IMR-90 (cell line): Measurements from ENCODE around the gene PNMA1. TPM values are rescaled to one million over a fixed set of nuclear protein-coding genes. Genes with fewer than 3 reads are reported as not detected.

Experiments used
- ATAC-seq: fragments of 200-7000 bp; cut with Tn5 transposase; 2 replicates; pipeline ENCODE4 v1.9.1; 2020; ENCODE audit warnings: low read depth, mild to moderate bottlenecking, moderate library complexity
- BruUV-seq: library from RNA; stranded (reverse); fragments of 400-500 nt; replicated peaks from 2 replicates; lab custom pipeline; 2021; lab: Mats Ljungman, UMichigan
- CTCF ChIA-PET: fragments of 300-600 bp; formaldehyde crosslinking; extraction: SDS; loops from one replicate; lab custom pipeline; 2021; ENCODE audit warnings: antibody characterized with exemption; lab: Yijun Ruan, JAX
- POLR2A ChIA-PET: fragments of 300-600 bp; sonication (Branson Sonifier 250); formaldehyde crosslinking; loops from one replicate; lab custom pipeline; 2022; ENCODE audit warnings: antibody characterized with exemption; ENCODE audit not compliant: unreplicated experiment; lab: Charles Lee
- DNase-seq: peaks from one replicate; pipeline ENCODE4 v3.0.0; 2013
- H2AFZ ChIP-seq: replicated peaks from 2 replicates; pipeline ENCODE3; 2013; ENCODE audit warnings: low read length, mild to moderate bottlenecking; ENCODE audit not compliant: poor library complexity
- H2AK5ac ChIP-seq: 2 replicates; pipeline ENCODE4 v1.6.1; 2013; ENCODE audit warnings: low read depth, low read length, inconsistent platforms
- H2AK9ac ChIP-seq: replicated peaks from 2 replicates; pipeline ENCODE3; 2013; ENCODE audit warnings: mild to moderate bottlenecking, low read depth, low read length, moderate library complexity; ENCODE audit not compliant: poor library complexity
- H2BK120ac ChIP-seq: 2 replicates; pipeline ENCODE4 v1.6.1; 2013; ENCODE audit warnings: low read depth, low read length, inconsistent platforms
- H2BK15ac ChIP-seq: 3 replicates; pipeline ENCODE4 v1.6.1; 2013; ENCODE audit warnings: low read depth, low read length, inconsistent platforms
- H2BK20ac ChIP-seq: 2 replicates; pipeline ENCODE4 v1.6.1; 2013; ENCODE audit warnings: low read depth, mild to moderate bottlenecking, inconsistent platforms, low read length, moderate library complexity
- H2BK5ac ChIP-seq: 2 replicates; pipeline ENCODE4 v1.6.1; 2013; ENCODE audit warnings: mild to moderate bottlenecking, low read depth, low read length, inconsistent platforms; ENCODE audit not compliant: poor library complexity, severe bottlenecking
- H3K14ac ChIP-seq: replicated peaks from 2 replicates; pipeline ENCODE4 v1.6.1; 2013; ENCODE audit warnings: low read depth, low read length, inconsistent platforms
- H3K18ac ChIP-seq: 2 replicates; pipeline ENCODE4 v1.6.1; 2013; ENCODE audit warnings: low read depth, low read length, control low read depth
- H3K23ac ChIP-seq: 2 replicates; pipeline ENCODE4 v1.6.1; 2013; ENCODE audit warnings: low read depth, low read length, inconsistent platforms
- H3K27ac ChIP-seq: 2 replicates; pipeline ENCODE4 v1.5.1; 2013; ENCODE audit warnings: mild to moderate bottlenecking, control low read depth, low read length; ENCODE audit not compliant: insufficient read depth
- H3K27me3 ChIP-seq: 2 replicates; pipeline ENCODE4 v1.6.1; 2013; ENCODE audit warnings: low read length; ENCODE audit not compliant: control insufficient read depth, insufficient read depth
- H3K36me3 ChIP-seq: 2 replicates; pipeline ENCODE4 v1.6.1; 2013; ENCODE audit warnings: low read length, mixed read lengths; ENCODE audit not compliant: control insufficient read depth, insufficient read depth
- H3K4ac ChIP-seq: 2 replicates; pipeline ENCODE4 v1.6.1; 2013; ENCODE audit warnings: low read depth, low read length, inconsistent platforms
- H3K4me1 ChIP-seq: 2 replicates; pipeline ENCODE4 v1.6.1; 2013; ENCODE audit warnings: low read length, mixed read lengths; ENCODE audit not compliant: control insufficient read depth, insufficient read depth
- H3K4me2 ChIP-seq: 2 replicates; pipeline ENCODE4 v1.6.1; 2013; ENCODE audit warnings: low read depth, mild to moderate bottlenecking, control low read depth, low read length, moderate library complexity
- H3K4me3 ChIP-seq: 2 replicates; pipeline ENCODE4 v1.5.1; 2013; ENCODE audit warnings: low read depth, mild to moderate bottlenecking, control low read depth, low read length, moderate library complexity; ENCODE audit not compliant: insufficient read depth
- H3K56ac ChIP-seq: 2 replicates; pipeline ENCODE4 v1.6.1; 2013; ENCODE audit warnings: low read length, inconsistent platforms; ENCODE audit not compliant: insufficient read depth; ENCODE audit errors: extremely low read depth
- H3K79me1 ChIP-seq, 2 experiments: 2 replicates each; pipeline ENCODE4 v1.6.1; 2013; ENCODE audit warnings: low read length in 2 of 2, inconsistent platforms in 1 of 2, low read depth in 1 of 2
- H3K9ac ChIP-seq: 2 replicates; pipeline ENCODE4 v1.6.1; 2013; ENCODE audit warnings: low read depth, low read length, control low read depth
- H3K9me1 ChIP-seq: 2 replicates; pipeline ENCODE4 v1.6.1; 2013; ENCODE audit warnings: low read length, inconsistent platforms; ENCODE audit not compliant: insufficient read depth
- H3K9me3 ChIP-seq: 2 replicates; pipeline ENCODE4 v1.6.1; 2013; ENCODE audit warnings: low read length; ENCODE audit not compliant: control insufficient read depth, insufficient read depth
- H4K20me1 ChIP-seq: 2 replicates; pipeline ENCODE4 v1.6.1; 2013; ENCODE audit warnings: low read length, inconsistent platforms; ENCODE audit not compliant: insufficient read depth
- H4K5ac ChIP-seq: 2 replicates; pipeline ENCODE4 v1.6.1; 2013; ENCODE audit warnings: mild to moderate bottlenecking, low read depth, low read length, control low read depth
- H4K8ac ChIP-seq, 2 experiments: 2 replicates each; pipeline ENCODE4 v1.6.1; 2013; ENCODE audit warnings: low read depth in 2 of 2, low read length in 2 of 2, control low read depth in 1 of 2, inconsistent platforms in 1 of 2
- H4K91ac ChIP-seq: 2 replicates; pipeline ENCODE4 v1.6.1; 2013; ENCODE audit warnings: low read depth, low read length, inconsistent platforms; ENCODE audit not compliant: insufficient read depth
- BHLHE40 ChIP-seq: fragments of 150-350 bp; IDR thresholded peaks from 2 replicates; pipeline ENCODE4 v1.6.1; 2016; ENCODE audit warnings: mild to moderate bottlenecking, low read depth, low read length
- CEBPB ChIP-seq: IDR thresholded peaks from 2 replicates; pipeline ENCODE4 v1.6.1; 2012; ENCODE audit warnings: low read depth, low read length, improper control_type of control experiment
- CHD1 ChIP-seq: IDR thresholded peaks from 2 replicates; pipeline ENCODE4 v1.6.1; 2012; ENCODE audit warnings: low read depth, low read length, improper control_type of control experiment
- FOS ChIP-seq: fragments of 150-350 bp; IDR thresholded peaks from 2 replicates; pipeline ENCODE4 v1.6.1; 2016; ENCODE audit warnings: low read depth, low read length
- MAFK ChIP-seq: IDR thresholded peaks from 2 replicates; pipeline ENCODE4 v1.6.1; 2012; ENCODE audit warnings: low read depth, low read length, improper control_type of control experiment
- MAZ ChIP-seq: IDR thresholded peaks from 2 replicates; pipeline ENCODE4 v1.6.1; 2012; ENCODE audit warnings: low read depth, mild to moderate bottlenecking, low read length, improper control_type of control experiment, moderate library complexity, borderline replicate concordance
- MXI1 ChIP-seq: IDR thresholded peaks from 2 replicates; pipeline ENCODE4 v1.6.1; 2012; ENCODE audit warnings: low read depth, mild to moderate bottlenecking, low read length, moderate library complexity, borderline replicate concordance
- NFE2L2 ChIP-seq: fragments of 150-350 bp; IDR thresholded peaks from 2 replicates; pipeline ENCODE4 v1.6.1; 2016; ENCODE audit warnings: low read depth, mild to moderate bottlenecking, low read length
- RAD21 ChIP-seq: IDR thresholded peaks from 2 replicates; pipeline ENCODE4 v1.6.1; 2012; ENCODE audit warnings: low read length, improper control_type of control experiment
- SMC3 ChIP-seq: fragments of 150-350 bp; IDR thresholded peaks from 2 replicates; pipeline ENCODE4 v1.6.1; 2016; ENCODE audit warnings: low read depth, mild to moderate bottlenecking, antibody characterized with exemption, low read length, moderate library complexity
- WGBS, 2 experiments: methylation state at CpG; one replicate each; pipeline versions ENCODE4 v1.1.5 to v1.1.7; 2013; ENCODE audit warnings: missing lambda C conversion rate in 2 of 2; ENCODE audit not compliant: insufficient read length in 1 of 2; ENCODE audit errors: extremely low coverage in 2 of 2; 5-methylcytosine and 5-hydroxymethylcytosine counted together
- dilution Hi-C: fragments of 300-500 bp; cut with HindIII; formaldehyde crosslinking; loops from one replicate; pipeline ENCODE4 v1.14.3; 2018; ENCODE audit warnings: low sequenced_read_pairs; ENCODE audit not compliant: unreplicated experiment
- in situ Hi-C: fragments of 300-500 bp; cut with MboI; formaldehyde crosslinking; loops from 3 replicates; pipeline ENCODE4 v1.14.3; 2019; ENCODE audit warnings: low sequenced_read_pairs, inconsistent platforms, mixed read lengths
- intact Hi-C: fragments of 100-400 bp; cut with micrococcal nuclease; formaldehyde crosslinking; loops from 2 replicates; pipeline ENCODE4 v1.10.0; 2022
- polyA plus RNA-seq, 3 experiments: library from polyadenylated mRNA; depleted of rRNA; stranded (reverse); fragments of >200 nt; gene quantifications; 2 replicates each; pipeline ENCODE4 v1.2.3, GENCODE V29; 2012; ENCODE audit warnings: low replicate concordance in 1 of 3
- total RNA-seq: library from RNA; depleted of rRNA; stranded (reverse); fragments of >200 nt; gene quantifications from 2 replicates; pipeline ENCODE4 v1.2.3, GENCODE V29; 2012
- TF ChIP-seq, protein P1 (sequence below): fragments of 150-350 bp; IDR thresholded peaks from 2 replicates; pipeline ENCODE4 v1.6.1; 2017; ENCODE audit warnings: mild to moderate bottlenecking, antibody characterized with exemption, low read length, low read depth
- TF ChIP-seq, protein P2 (sequence below): fragments of 150-350 bp; IDR thresholded peaks from 2 replicates; pipeline ENCODE4 v1.6.1; 2016; ENCODE audit warnings: low read depth, mild to moderate bottlenecking, low read length, moderate library complexity, borderline replicate concordance
- TF ChIP-seq, protein P3 (sequence below): conservative IDR thresholded peaks from 2 replicates; pipeline ENCODE4 v1.5.1; 2012; ENCODE audit warnings: mild to moderate bottlenecking, low read depth, low read length, improper control_type of control experiment

Gene PNMA1
- total and polyA plus RNA-seq, 2 of the 4 experiments (the other 2 are of a cell fraction), result 6.5 to 28.2 TPM

DNA sequence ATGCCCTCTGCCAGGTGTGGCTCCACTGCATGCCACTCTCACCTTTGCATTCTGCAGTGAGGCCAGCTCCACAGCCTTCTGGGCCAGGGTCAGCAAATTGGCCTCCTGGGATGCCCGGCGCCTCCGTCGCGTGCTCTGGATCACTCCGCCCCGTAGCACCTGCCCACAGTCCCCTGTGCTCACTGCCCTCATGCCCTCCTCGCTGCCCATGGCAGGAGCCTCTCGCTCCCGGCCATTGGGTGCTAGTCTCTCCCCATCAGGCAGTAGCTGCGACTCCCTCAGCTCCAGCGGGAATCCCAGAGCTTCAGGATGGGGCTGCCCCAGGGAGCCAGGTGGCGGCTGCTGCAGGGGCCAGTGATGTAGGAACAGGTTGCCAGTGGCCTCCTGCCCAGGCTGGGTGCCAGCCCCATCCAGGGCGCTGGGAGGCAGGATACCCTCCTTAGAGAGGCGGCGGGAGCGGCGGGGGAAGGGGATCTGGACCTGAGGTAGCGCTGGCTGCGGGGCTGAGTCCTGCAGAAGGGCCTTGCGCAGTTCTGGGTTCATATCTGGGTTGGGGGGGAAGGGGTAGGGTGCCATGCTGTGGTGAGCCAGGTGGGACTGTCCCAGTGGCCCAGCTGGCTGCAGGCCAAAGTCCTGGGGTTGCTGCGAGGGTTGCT, 24.5 kb upstream of the PNMA1 start:
- H2BK15ac ChIP-seq, result no peak overlapping the region
- H3K27ac ChIP-seq, result no peak overlapping the region
- H2AK9ac ChIP-seq, result no peak overlapping the region
- TF ChIP-seq SMC3 (no peak), NFE2L2 (no peak), MXI1 (no peak), FOS (no peak), RAD21 (no peak), MAFK (no peak), CHD1 (no peak), CEBPB (no peak), MAZ (no peak), BHLHE40 (no peak)
- TF ChIP-seq, protein P1, sequence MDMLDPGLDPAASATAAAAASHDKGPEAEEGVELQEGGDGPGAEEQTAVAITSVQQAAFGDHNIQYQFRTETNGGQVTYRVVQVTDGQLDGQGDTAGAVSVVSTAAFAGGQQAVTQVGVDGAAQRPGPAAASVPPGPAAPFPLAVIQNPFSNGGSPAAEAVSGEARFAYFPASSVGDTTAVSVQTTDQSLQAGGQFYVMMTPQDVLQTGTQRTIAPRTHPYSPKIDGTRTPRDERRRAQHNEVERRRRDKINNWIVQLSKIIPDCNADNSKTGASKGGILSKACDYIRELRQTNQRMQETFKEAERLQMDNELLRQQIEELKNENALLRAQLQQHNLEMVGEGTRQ, result no peak
- TF ChIP-seq, protein P2, sequence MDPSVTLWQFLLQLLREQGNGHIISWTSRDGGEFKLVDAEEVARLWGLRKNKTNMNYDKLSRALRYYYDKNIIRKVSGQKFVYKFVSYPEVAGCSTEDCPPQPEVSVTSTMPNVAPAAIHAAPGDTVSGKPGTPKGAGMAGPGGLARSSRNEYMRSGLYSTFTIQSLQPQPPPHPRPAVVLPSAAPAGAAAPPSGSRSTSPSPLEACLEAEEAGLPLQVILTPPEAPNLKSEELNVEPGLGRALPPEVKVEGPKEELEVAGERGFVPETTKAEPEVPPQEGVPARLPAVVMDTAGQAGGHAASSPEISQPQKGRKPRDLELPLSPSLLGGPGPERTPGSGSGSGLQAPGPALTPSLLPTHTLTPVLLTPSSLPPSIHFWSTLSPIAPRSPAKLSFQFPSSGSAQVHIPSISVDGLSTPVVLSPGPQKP, result no peak
- TF ChIP-seq, protein P3, sequence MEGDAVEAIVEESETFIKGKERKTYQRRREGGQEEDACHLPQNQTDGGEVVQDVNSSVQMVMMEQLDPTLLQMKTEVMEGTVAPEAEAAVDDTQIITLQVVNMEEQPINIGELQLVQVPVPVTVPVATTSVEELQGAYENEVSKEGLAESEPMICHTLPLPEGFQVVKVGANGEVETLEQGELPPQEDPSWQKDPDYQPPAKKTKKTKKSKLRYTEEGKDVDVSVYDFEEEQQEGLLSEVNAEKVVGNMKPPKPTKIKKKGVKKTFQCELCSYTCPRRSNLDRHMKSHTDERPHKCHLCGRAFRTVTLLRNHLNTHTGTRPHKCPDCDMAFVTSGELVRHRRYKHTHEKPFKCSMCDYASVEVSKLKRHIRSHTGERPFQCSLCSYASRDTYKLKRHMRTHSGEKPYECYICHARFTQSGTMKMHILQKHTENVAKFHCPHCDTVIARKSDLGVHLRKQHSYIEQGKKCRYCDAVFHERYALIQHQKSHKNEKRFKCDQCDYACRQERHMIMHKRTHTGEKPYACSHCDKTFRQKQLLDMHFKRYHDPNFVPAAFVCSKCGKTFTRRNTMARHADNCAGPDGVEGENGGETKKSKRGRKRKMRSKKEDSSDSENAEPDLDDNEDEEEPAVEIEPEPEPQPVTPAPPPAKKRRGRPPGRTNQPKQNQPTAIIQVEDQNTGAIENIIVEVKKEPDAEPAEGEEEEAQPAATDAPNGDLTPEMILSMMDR, result no peak
- no peak overlapping the region for H4K5ac ChIP-seq
- H4K20me1 ChIP-seq, result peaks cover 65% of the 10 kb centered on the region
- H4K8ac ChIP-seq, result no peak overlapping the region
- no peak overlapping the region for H2BK120ac ChIP-seq
- in situ Hi-C loops (no loop called here), dilution Hi-C loops (no loop called here), intact Hi-C loops (no loop called here)
- no peak overlapping the region for H3K4me3 ChIP-seq
- 95% methylated on average over 13 of the region's 22 CpGs; no CpG with 5 or more reads in 1 of the 2 experiments for WGBS, 2 experiments
- no TSS peak for BruUV-seq
- H2BK5ac ChIP-seq, result no peak overlapping the region
- H3K79me1 ChIP-seq, result peaks cover 28 to 83% of the 10 kb centered on the region in 2 experiments
- H2BK20ac ChIP-seq, result no peak overlapping the region
- H2AFZ ChIP-seq, result peak overlapping the region; percentile 58
- H2AK5ac ChIP-seq, result no peak overlapping the region
- no peak overlapping the region for H3K23ac ChIP-seq
- H3K14ac ChIP-seq, result no peak overlapping the region
- peaks cover 31% of the 10 kb centered on the region for H3K36me3 ChIP-seq
- ChIA-PET CTCF (no interaction called here), POLR2A (no interaction called here)
- H4K91ac ChIP-seq, result no peak overlapping the region
- no peak overlapping the region for H3K4me2 ChIP-seq
- H3K56ac ChIP-seq, result no peak overlapping the region
- peaks cover 24% of the 10 kb centered on the region for H3K9me1 ChIP-seq
- no peaks in the 10 kb centered on the region for H3K27me3 ChIP-seq
- peaks cover 32% of the 10 kb centered on the region for H3K4me1 ChIP-seq
- DNase-seq, result no peak
- no peak for ATAC-seq
- H3K9me3 ChIP-seq, result no peaks in the 10 kb centered on the region
- H3K9ac ChIP-seq, result no peak overlapping the region
- no peak overlapping the region for H3K18ac ChIP-seq
- no peak overlapping the region for H3K4ac ChIP-seq
